DMS114 treated with DMSO at 0.1 percent for 48 hours (cell line): ENCODE results near the gene ZFC3H1.
"Not testable (repeated sequence)": the region's sequence is repeated elsewhere in the genome, so short reads cannot be mapped to it uniquely, and the experiment has no call there.

Source experiments
- DNase-seq: peaks from one replicate; lab custom pipeline; 2025; ENCODE audit not compliant: unreplicated experiment; lab: John Stamatoyannopoulos, UW

ZFC3H1 gene

GRCh38 chr12:71663561-71664410, at the start of gene ZFC3H1, which contains the start of gene THAP2:
Gene ZFC3H1, minus strand, starts transcription at chr12:71663848. Its CDS starts 238 bp downstream, at chr12:71663610.
Gene THAP2, plus strand, starts transcription at chr12:71664301. Its CDS starts 209 bp downstream, at chr12:71664510.
- peak; percentile 100 for DNase-seq

DNA sequence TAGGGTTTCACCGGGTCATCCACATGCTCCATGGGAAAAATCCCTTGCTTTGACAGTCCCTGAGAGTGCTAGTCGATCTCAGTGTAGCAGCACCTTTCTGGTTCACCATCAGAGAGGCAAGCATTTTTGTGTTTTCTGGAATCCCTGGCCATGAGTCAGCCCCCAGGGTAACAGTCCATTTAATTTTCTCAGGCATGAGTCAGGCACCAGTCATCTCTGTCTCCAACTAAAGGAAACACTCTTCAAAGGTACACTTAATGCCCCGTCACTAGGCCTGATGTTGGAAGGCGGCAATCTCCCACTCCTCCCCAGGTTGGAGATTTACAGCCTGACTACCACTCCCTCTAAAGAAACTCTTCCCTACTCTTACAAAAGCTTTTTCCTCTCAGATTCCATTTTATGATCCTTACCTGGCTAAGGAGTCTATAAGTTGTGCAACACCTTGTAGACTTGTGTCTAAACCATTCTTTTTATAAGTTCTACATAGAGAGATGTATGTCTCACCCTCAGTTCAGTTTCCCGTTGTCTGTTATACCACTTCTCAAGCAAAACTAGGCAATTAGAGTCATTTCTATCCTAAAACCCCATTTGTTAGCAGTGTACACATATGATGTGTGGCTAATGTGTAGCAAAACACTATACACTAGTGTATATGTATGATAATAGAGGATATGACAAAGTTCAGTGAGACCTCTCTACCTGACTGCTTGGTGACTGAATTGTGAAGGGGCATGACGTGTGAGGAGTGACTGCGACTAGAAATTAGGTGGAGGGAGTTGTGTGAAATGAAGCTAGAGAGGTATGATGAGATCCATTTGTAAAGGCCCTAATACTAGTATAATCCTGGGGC, 46.9 kb upstream of the ZFC3H1 start:
- DNase-seq, result no peak

DNA sequence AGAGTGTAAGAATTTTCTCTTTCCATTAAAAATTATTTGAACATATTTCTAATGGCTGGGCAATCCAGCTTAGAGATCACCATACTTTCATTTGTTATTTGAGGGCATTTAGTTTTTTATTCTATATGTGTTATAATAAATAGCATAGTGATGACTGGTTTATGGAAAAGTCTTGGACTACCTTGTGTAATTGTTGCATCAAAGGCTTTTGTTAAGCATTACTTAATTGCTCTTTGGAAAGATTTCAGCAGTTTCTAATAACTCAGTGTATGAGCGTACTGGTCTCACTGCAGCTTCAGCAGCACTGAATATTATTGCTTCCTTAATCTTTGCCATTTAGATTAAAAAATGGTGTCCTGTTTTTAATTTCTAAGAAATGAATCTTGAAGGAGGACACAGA, 45.0 kb upstream of the ZFC3H1 start:
- no peak for DNase-seq

- DNase-seq, result no peak
Observed at GRCh38 chr12:71704920-71705319, 41.3 kb upstream of the ZFC3H1 start.

DNA sequence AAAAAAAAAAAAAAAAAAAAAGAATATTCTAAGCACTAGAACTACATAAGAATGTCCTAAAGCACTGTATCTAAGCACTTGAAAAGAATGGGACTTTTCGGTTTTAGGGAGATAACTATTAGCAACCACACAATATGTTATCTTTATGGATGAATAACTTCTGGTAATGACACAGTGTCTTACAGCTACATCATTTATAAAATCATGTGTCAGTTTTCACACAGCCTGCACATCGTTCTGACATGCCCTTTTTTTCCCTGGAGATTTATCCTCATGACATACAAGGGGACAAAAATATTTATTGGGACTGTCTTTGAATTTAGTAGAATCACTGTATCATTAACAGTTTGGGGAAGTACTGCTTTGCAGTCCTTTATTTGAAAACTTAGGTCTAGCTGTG, 39.6 kb upstream of the ZFC3H1 start:
- no peak for DNase-seq

- DNase-seq, result no peak
Observed at GRCh38 chr12:71702590-71702989, 38.9 kb upstream of the ZFC3H1 start.

DNA sequence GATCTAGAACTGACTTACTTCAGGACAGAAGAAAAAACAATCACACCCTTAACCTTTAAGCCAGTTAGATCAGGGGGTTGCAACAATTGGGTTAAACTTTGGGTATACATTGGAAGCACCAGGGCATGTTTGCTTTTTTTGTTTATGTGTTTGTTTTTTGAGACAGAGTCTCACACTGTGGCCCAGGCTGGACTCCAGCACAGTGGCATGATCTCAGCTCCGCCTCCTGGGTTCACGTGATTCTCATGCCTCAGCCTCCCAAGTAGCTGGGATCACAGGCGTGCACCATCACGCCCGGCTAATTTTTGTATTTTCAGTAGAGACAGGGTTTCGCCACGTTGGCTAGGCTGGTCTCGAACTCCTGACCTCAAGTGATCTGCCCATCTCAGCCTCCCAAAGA, 38.5 kb upstream of the ZFC3H1 start:
- DNase-seq, result not testable (repeated sequence)

GRCh38 chr12:71695782-71696181, 32.1 kb upstream of the ZFC3H1 start:
- no peak for DNase-seq

DNA sequence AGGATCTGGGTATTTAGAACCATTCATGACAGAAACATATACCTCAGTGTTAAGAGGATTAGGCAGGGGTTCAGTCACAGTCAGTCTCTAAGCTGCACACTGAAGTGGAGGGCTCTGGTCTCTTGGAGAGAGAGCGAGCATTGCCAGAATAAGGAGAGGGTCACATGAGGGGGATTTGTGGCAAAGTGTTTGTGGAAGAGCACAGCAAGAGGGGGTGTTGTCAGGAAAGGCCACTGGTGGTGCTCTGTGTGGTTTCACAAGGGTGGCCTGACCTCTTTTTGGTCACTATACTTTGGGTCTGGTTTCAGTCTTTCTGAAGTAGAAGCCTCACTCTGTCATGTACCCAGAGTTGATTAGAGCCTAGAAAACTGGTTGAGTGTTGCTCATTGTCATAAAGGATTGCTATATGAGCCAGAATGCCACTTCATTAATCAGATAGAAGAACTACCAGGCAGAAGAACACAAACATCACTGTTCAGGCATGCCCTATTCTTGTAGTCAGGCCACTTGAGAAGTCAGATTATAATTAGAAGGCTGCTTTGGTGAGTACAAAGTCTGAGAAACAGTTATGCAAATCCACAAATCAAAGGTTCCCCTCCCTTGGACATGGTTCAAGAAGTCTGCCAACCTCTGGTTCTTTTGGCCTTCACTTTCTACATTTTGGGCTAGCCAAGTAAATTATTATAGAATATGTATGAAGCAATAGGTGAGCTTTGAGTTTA, 30.6 kb upstream of the ZFC3H1 start:
- no peak for DNase-seq

- not testable (repeated sequence) for DNase-seq
Observed at GRCh38 chr12:71693651-71694050, 30.0 kb upstream of the ZFC3H1 start.

GRCh38 chr12:71693126-71693525, 29.5 kb upstream of the ZFC3H1 start:
- no peak for DNase-seq

- DNase-seq, result no peak
Observed at GRCh38 chr12:71691504-71692129, 28.0 kb upstream of the ZFC3H1 start.

DNA sequence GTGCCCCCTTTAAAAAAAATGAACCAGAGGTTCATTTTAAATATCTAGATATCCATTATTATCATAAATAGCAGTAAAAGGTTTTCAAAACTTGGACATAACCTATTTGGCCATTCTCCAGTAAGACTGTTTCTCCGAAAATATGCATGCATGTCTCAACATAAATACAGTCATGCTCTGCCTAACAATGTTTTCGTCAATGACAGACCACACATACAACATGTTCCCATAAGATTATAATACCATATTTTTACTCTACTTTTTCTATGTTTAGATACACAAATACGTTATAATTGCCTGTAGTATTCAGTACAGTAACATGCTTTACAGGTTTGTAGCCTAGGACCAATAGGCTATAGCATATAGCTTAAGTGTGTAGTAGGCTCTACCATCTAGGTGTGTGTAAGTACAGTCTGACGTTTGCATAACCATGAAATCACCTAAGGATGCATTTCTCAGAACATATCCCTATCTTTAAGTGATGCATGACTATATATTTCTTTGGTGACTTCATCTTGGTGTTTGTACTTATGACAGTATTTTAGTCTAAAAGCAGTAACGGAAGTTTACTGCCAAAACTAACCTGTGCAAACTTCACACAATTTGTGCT, 25.4 kb upstream of the ZFC3H1 start:
- DNase-seq, result no peak

DNA sequence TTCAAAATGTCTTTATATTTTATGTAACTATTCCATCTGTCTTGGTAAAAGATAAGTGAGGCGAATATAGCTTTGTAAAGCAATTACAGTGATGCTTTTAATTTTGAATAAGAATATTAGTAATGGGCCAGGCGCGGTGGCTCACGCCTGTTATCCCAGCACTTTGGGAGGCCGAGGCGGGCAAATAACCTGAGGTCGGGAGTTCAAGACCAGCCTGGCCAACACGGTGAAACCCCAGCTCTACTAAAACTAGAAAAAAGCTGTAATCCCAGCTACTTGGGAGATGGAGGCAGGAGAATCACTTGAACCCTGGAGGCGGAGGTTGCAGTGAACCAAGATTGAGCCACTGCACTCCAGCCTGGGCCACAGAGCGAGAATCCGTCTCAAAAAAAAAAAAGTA, 23.5 kb upstream of the ZFC3H1 start:
- not testable (repeated sequence) for DNase-seq

DNA sequence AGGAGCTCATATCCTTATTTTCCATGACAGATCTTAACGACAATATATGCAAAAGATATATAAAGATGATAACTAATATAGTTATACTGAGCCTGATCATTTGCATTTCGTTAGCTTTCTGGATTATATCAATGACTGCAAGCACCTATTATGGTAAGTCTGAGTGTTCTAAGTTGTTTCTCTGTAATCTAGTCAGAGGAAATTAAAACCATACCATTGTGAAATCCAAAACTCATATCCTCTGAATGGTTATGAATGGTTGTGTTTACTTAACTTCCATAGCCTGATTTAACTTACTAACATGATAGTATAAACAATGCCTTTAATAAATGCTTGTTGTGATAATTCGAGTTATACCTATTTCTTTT, 23.0 kb upstream of the ZFC3H1 start:
- no peak for DNase-seq

- peak; percentile 84 for DNase-seq
Observed at GRCh38 chr12:71685914-71686657, 22.4 kb upstream of the ZFC3H1 start, which contains the start of gene TMEM19. Gene TMEM19, plus strand, starts transcription at chr12:71686082. Its CDS starts 599 bp downstream, at chr12:71686681.

GRCh38 chr12:71685312-71685906, 21.8 kb upstream of the ZFC3H1 start:
- DNase-seq, result no peak

GRCh38 chr12:71684081-71684480, 20.4 kb upstream of the ZFC3H1 start:
- no peak for DNase-seq

DNA sequence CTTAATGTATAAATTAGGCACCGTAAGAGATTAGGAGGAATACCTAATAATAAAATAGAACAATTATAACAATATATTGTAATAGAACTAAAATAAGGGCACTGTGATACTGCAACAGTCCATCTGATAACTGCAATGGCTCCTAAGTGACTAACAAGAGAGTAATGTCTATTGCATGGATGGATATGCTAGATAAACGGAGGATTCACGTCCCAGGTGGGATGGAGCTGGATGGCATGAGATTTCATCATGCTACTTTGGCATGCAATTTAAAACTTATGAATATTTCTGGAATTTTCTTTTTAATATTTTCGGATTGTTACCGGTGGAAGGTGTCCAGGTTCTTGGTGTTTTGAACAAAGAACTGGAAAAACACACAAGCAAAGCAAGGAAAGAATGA, 20.0 kb upstream of the ZFC3H1 start:
- DNase-seq, result no peak
